Breast epithelium (tissue), 3 donors: ENCODE data around the gene SLC6A1.

ENCODE experiments used
- CTCF ChIP-seq, 3 donors: fragments of 450-650 bp; IDR thresholded peaks; one replicate each; pipeline ENCODE4 v1.5.1; 2016 to 2017; ENCODE audit warnings: antibody characterized with exemption in 3 of 3, mild to moderate bottlenecking in 3 of 3, moderate library complexity in 3 of 3
- POLR2A ChIP-seq: fragments of 450-650 bp; IDR thresholded peaks from one replicate; pipeline ENCODE4 v1.6.1; 2016; ENCODE audit warnings: antibody characterized with exemption, mild to moderate bottlenecking, moderate library complexity
- POLR2AphosphoS5 ChIP-seq, 3 donors: sonication (generic); formaldehyde crosslinking; IDR thresholded peaks; one replicate each; pipeline ENCODE4 v1.6.1; 2017; ENCODE audit warnings: antibody characterized with exemption in 3 of 3

- TF ChIP-seq CTCF (IDR thresholded peaks at IDR 0.05), result no peak
- no peak for TF ChIP-seq POLR2AphosphoS5 (IDR thresholded peaks at IDR 0.05)
- no peak for TF ChIP-seq POLR2A
Measured at GRCh38 chr3:10952525-10952924, 40.0 kb upstream of the SLC6A1 start.
